A549 (cell line): Measurements from ENCODE around the gene IRX6. TPM values are rescaled to one million over a fixed set of nuclear protein-coding genes. Genes with fewer than 3 reads are reported as not detected.

Experiments used
- ATAC-seq, 2 experiments: fragments of 200-7000 bp in 1 of 2; fragments of >200 bp in 1 of 2; cut with Nextera tagmentation in 1 of 2; cut with Tn5 transposase in 1 of 2; 3 replicates each; pipeline versions ENCODE4 v1.8.0 to v1.9.1; 2018 to 2020; ENCODE audit warnings: mild to moderate bottlenecking in 1 of 2, moderate library complexity in 1 of 2
- CTCF ChIA-PET: fragments of 300-600 bp; sonication (Branson Sonifier 250); formaldehyde crosslinking; extraction: SDS; loops from one replicate; lab custom pipeline; 2021; ENCODE audit warnings: antibody characterized with exemption, inconsistent platforms; lab: Yijun Ruan, JAX
- POLR2A ChIA-PET: fragments of 350-600 bp; formaldehyde crosslinking; extraction: SDS; loops from one replicate; lab custom pipeline; 2021; ENCODE audit warnings: antibody characterized with exemption, inconsistent platforms; lab: Yijun Ruan, JAX
- DNase-seq, 2 experiments: peaks; one replicate each; pipeline versions ENCODE4 v3.0.0 to v3.0.0-alpha.2; 2011 to 2016; ENCODE audit warnings: low read depth in 1 of 2, low spot score in 1 of 2
- FAIRE-seq: peaks from 2 replicates; lab custom pipeline; 2011; peaks lifted over from hg19 to GRCh38; lab: Jason Lieb, UNC
- H3K27ac ChIP-seq, 2 experiments: fragments of >200 bp; sonication (Bioruptor Twin); formaldehyde crosslinking; 3 replicates each; pipeline ENCODE4 v1.5.1; 2016 to 2017
- H3K4me1 ChIP-seq: fragments of >200 bp; sonication (Bioruptor Twin); formaldehyde crosslinking; 3 replicates; pipeline ENCODE4 v1.6.1; 2016
- H3K4me2 ChIP-seq: fragments of >200 bp; sonication (Bioruptor Twin); formaldehyde crosslinking; 3 replicates; pipeline ENCODE4 v1.6.1; 2016
- H3K4me3 ChIP-seq: fragments of >200 bp; sonication (Bioruptor Twin); formaldehyde crosslinking; 3 replicates; pipeline ENCODE4 v1.5.1; 2016
- H3K9me3 ChIP-seq: fragments of >200 bp; sonication (Bioruptor Twin); formaldehyde crosslinking; 3 replicates; pipeline ENCODE4 v1.6.1; 2016
- BHLHE40 ChIP-seq: IDR thresholded peaks from 2 replicates; pipeline ENCODE4 v1.6.1; 2012; ENCODE audit warnings: low read depth, low read length, inconsistent platforms
- CBX8 ChIP-seq: fragments of 200-600 bp; sonication (generic); IDR thresholded peaks from 2 replicates; pipeline ENCODE4 v1.6.1; 2016
- CHD2 ChIP-seq: fragments of 150-350 bp; IDR thresholded peaks from 2 replicates; pipeline ENCODE4 v1.6.1; 2014; ENCODE audit warnings: low read length; ENCODE audit not compliant: partially characterized antibody
- CHD4 ChIP-seq: fragments of 200-600 bp; sonication (generic); IDR thresholded peaks from 2 replicates; pipeline ENCODE4 v1.6.1; 2016; ENCODE audit warnings: antibody characterized with exemption, mild to moderate bottlenecking, borderline replicate concordance
- EHMT2 ChIP-seq: fragments of 200-600 bp; sonication (generic); IDR thresholded peaks from 2 replicates; pipeline ENCODE4 v1.6.1; 2016; ENCODE audit warnings: antibody characterized with exemption, low read depth, mild to moderate bottlenecking, moderate library complexity
- ESRRA ChIP-seq: fragments of 150-350 bp; IDR thresholded peaks from 2 replicates; pipeline ENCODE4 v1.6.1; 2014; ENCODE audit warnings: mild to moderate bottlenecking, low read length, borderline replicate concordance
- GATA3 ChIP-seq: IDR thresholded peaks from 2 replicates; pipeline ENCODE4 v1.6.1; 2012; ENCODE audit warnings: borderline replicate concordance
- KDM1A ChIP-seq: fragments of 200-600 bp; sonication (generic); IDR thresholded peaks from 2 replicates; pipeline ENCODE4 v1.6.1; 2016; ENCODE audit warnings: low read depth, mild to moderate bottlenecking
- MAFK ChIP-seq: fragments of 450-650 bp; IDR thresholded peaks from 2 replicates; pipeline ENCODE4 v1.6.1; 2014; ENCODE audit not compliant: partially characterized antibody
- NFE2L2 ChIP-seq: fragments of 150-350 bp; conservative IDR thresholded peaks from 2 replicates; pipeline ENCODE4 v1.6.1; 2014; ENCODE audit warnings: low read length
- POLR2A ChIP-seq: IDR thresholded peaks from 2 replicates; pipeline ENCODE4 v1.6.1; 2012; ENCODE audit warnings: mild to moderate bottlenecking, low read length
- RAD21 ChIP-seq, 2 experiments: fragments of >200 bp in 1 of 2; sonication (Bioruptor Twin) in 1 of 2; formaldehyde crosslinking in 1 of 2; IDR thresholded peaks in 1 of 2; conservative IDR thresholded peaks in 1 of 2; 2 replicates in 1 of 2; 3 replicates in 1 of 2; pipeline ENCODE4 v1.6.1; 2012 to 2018; ENCODE audit warnings: inconsistent platforms in 1 of 2
- RCOR1 ChIP-seq: fragments of 150-350 bp; IDR thresholded peaks from 2 replicates; pipeline ENCODE4 v1.6.1; 2014; ENCODE audit warnings: antibody characterized with exemption, low read length, low read depth
- RNF2 ChIP-seq: fragments of 200-600 bp; sonication (generic); IDR thresholded peaks from 2 replicates; pipeline ENCODE4 v1.6.1; 2016; ENCODE audit warnings: low read depth, mild to moderate bottlenecking, antibody characterized with exemption, moderate library complexity, borderline replicate concordance
- SMC3 ChIP-seq: fragments of >200 bp; sonication (Bioruptor Twin); formaldehyde crosslinking; IDR thresholded peaks from 3 replicates; pipeline ENCODE4 v1.6.1; 2018; ENCODE audit warnings: inconsistent platforms
- SREBF2 ChIP-seq: fragments of 450-650 bp; IDR thresholded peaks from 2 replicates; pipeline ENCODE4 v1.6.1; 2014; ENCODE audit warnings: mild to moderate bottlenecking, moderate library complexity
- ZNF302 ChIP-seq: fragments of 250-450 bp; sonication (Bioruptor Pico); IDR thresholded peaks from 2 replicates; pipeline ENCODE4 v1.9.0; 2021; ENCODE audit warnings: inconsistent platforms, mild to moderate bottlenecking, moderate library complexity
- WGBS: methylation state at CpG from one replicate; pipeline ENCODE4 v1.1.6; 2017; ENCODE audit errors: missing lambda C conversion rate; 5-methylcytosine and 5-hydroxymethylcytosine counted together
- polyA plus RNA-seq, 4 experiments: library from polyadenylated mRNA; depleted of rRNA in 3 of 4; stranded (reverse); fragments of >200 nt; fragmentation: RNase III in 1 of 4; extraction: RNeasy Plus Mini Kit Qiagen cat#74134 plus additional on column Dnase treatment in 1 of 4; gene quantifications; 2 replicates in 3 of 4; 3 replicates in 1 of 4; pipeline ENCODE4 v1.2.3, GENCODE V29; 2011 to 2017
- TF ChIP-seq, protein P1 (sequence below): fragments of >200 bp; sonication (Bioruptor Twin); formaldehyde crosslinking; IDR thresholded peaks from 3 replicates; pipeline ENCODE4 v1.5.1; 2016
- TF ChIP-seq, protein P2 (sequence below): fragments of 200-600 bp; sonication (generic); IDR thresholded peaks from 2 replicates; pipeline ENCODE4 v1.6.1; 2016; ENCODE audit warnings: antibody characterized with exemption, mild to moderate bottlenecking, moderate library complexity
- TF ChIP-seq, protein P3 (sequence below): fragments of 250-450 bp; sonication (Bioruptor Pico); IDR thresholded peaks from 2 replicates; pipeline ENCODE4 v1.5.0; 2020; ENCODE audit warnings: low read depth, mild to moderate bottlenecking, moderate library complexity

Gene IRX6
- polyA plus RNA-seq, 2 of the 4 experiments (the other 2 are of a cell fraction), result not detected

DNA sequence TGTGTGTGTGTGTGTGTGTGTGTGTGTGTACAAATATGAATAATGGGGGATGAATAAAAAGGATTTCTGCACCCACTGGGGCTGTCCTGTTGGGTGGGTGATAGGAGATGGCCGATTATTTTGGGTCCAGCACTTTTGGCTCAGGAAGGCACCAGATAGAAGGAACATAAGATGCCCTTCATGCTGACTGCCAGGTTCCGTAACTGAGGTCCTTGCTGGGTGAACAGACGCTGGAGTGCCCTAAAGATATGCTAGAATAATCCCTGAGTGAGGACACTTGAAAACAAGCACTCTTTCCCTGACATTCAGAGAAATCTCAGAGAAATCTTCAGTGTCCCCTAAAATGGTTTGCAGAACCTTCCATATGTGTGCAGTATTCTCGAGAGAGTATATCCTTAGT, 17.7 kb downstream of the IRX6 start:
- DNase-seq (no peak), FAIRE-seq (no peak), ATAC-seq (no peak)
- ChIA-PET POLR2A (no interaction called here), CTCF (no interaction called here)
- 24% methylated on average over 4 of the region's 4 CpGs for WGBS
- Histone ChIP-seq H3K27ac (no peak overlapping the region), H3K4me1 (no peaks in the 10 kb centered on the region), H3K4me3 (no peak overlapping the region), H3K9me3 (no peaks in the 10 kb centered on the region; the same call in 2 of the 3 replicates), H3K4me2 (no peak overlapping the region)
- TF ChIP-seq, protein P1, sequence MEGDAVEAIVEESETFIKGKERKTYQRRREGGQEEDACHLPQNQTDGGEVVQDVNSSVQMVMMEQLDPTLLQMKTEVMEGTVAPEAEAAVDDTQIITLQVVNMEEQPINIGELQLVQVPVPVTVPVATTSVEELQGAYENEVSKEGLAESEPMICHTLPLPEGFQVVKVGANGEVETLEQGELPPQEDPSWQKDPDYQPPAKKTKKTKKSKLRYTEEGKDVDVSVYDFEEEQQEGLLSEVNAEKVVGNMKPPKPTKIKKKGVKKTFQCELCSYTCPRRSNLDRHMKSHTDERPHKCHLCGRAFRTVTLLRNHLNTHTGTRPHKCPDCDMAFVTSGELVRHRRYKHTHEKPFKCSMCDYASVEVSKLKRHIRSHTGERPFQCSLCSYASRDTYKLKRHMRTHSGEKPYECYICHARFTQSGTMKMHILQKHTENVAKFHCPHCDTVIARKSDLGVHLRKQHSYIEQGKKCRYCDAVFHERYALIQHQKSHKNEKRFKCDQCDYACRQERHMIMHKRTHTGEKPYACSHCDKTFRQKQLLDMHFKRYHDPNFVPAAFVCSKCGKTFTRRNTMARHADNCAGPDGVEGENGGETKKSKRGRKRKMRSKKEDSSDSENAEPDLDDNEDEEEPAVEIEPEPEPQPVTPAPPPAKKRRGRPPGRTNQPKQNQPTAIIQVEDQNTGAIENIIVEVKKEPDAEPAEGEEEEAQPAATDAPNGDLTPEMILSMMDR, result no peak
- TF ChIP-seq CBX8 (no peak), ESRRA (no peak), SREBF2 (no peak), ZNF302 (CRISPR knock-in tag) (no peak), POLR2A (no peak), BHLHE40 (no peak), NFE2L2 (no peak), EHMT2 (no peak), RNF2 (no peak), SMC3 (no peak), GATA3 (no peak), CHD2 (no peak)
- TF ChIP-seq, protein P2, sequence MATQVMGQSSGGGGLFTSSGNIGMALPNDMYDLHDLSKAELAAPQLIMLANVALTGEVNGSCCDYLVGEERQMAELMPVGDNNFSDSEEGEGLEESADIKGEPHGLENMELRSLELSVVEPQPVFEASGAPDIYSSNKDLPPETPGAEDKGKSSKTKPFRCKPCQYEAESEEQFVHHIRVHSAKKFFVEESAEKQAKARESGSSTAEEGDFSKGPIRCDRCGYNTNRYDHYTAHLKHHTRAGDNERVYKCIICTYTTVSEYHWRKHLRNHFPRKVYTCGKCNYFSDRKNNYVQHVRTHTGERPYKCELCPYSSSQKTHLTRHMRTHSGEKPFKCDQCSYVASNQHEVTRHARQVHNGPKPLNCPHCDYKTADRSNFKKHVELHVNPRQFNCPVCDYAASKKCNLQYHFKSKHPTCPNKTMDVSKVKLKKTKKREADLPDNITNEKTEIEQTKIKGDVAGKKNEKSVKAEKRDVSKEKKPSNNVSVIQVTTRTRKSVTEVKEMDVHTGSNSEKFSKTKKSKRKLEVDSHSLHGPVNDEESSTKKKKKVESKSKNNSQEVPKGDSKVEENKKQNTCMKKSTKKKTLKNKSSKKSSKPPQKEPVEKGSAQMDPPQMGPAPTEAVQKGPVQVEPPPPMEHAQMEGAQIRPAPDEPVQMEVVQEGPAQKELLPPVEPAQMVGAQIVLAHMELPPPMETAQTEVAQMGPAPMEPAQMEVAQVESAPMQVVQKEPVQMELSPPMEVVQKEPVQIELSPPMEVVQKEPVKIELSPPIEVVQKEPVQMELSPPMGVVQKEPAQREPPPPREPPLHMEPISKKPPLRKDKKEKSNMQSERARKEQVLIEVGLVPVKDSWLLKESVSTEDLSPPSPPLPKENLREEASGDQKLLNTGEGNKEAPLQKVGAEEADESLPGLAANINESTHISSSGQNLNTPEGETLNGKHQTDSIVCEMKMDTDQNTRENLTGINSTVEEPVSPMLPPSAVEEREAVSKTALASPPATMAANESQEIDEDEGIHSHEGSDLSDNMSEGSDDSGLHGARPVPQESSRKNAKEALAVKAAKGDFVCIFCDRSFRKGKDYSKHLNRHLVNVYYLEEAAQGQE, result no peak

DNA sequence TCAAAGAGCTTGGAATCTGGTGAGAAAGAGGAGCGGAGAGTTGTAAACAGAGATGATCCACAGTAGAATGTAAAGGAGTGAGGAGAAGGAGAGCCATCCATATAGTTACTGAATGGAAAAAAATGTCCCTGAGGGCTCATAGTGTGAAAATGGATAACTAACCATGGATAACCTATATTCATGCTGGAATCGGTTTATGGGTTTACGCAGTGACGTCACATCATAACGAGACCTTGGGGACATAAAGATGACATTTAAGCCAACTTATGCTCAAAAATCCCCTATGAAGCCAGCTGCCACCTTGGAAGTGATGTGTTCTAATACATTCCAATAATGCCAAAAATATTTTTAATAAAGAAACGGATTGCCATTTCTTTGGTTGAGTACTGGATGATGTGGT, 22.5 kb downstream of the IRX6 start:
- POLR2A ChIA-PET, result no interaction called here
- 32% methylated on average over 6 of the region's 6 CpGs for WGBS
- H3K9me3 ChIP-seq, result no peaks in the 10 kb centered on the region
- H3K4me2 ChIP-seq, result no peak overlapping the region
- TF ChIP-seq POLR2A (no peak), RAD21 (conservative IDR thresholded peaks at IDR 0.05 in 1 of 2, IDR thresholded peaks at IDR 0.05 in 1 of 2) (no peak), MAFK (no peak), CHD4 (no peak), KDM1A (no peak), RCOR1 (no peak), ESRRA (no peak)
- TF ChIP-seq, protein P1, result no peak
- TF ChIP-seq, protein P3, sequence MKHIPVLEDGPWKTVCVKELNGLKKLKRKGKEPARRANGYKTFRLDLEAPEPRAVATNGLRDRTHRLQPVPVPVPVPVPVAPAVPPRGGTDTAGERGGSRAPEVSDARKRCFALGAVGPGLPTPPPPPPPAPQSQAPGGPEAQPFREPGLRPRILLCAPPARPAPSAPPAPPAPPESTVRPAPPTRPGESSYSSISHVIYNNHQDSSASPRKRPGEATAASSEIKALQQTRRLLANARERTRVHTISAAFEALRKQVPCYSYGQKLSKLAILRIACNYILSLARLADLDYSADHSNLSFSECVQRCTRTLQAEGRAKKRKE, result no peak
- no peaks in the 10 kb centered on the region for H3K4me1 ChIP-seq
- no peak for DNase-seq
- H3K27ac ChIP-seq, result no peak overlapping the region
- CTCF ChIA-PET, result no interaction called here
- FAIRE-seq, result no peak
- H3K4me3 ChIP-seq, result no peak overlapping the region
- ATAC-seq, result no peak
